Measurements from ENCODE around the gene RIPPLY2. TPM values are rescaled to one million over a fixed set of nuclear protein-coding genes. Genes with fewer than 3 reads are reported as not detected.
A peak's percentile ranks its signal among the peaks of the same experiment; 100 is the strongest.

RIPPLY2 gene
- total RNA-seq, 4 donors from 2014 or later = 0.90 TPM; not detected in 3

DNA sequence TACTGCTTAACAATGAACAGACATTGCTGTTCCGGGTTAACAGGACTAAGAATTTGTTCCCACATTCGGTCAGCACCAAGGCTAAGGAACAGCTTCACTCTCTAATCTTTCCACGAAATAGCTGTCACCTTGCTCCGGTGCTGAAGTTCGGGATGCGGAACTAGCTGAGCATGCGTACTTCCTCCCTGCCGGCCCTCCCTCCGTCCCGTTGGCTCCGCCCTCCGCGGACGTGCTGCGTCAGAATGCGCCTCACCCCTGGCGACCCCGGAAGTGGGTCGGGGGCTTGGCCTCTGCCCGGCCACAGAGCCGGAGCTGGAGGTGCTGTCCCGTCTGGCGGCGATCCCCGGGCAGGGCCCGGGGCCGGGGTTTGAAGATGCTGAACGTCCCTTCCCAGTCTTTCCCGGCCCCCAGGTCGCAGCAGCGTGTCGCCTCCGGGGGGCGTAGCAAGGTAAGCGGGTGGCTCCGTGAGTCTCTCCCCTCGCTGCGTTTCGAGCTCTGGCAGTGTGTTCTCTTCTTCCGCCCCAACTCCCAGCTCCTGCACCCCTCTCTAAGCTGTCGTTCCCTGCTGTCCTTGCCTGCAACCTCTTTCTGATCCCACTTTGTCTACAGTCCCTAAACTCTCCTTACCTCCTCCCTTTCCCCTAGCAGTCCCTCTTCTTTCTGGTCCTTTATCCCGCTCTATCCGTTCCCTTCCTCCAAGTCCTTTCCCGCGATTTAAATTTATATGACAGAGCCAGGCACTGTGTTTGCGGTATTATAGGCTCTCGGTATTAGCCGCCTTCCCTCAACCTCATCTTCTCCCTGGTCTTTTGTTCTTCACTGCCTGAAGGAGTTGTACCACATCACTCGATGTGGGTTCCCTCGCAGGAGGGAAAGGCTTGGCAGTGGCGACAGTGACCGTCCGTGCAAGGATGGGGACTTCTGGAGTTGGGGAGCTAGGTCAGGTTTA is 6.5 kb downstream of the RIPPLY2 start, which contains the start of gene CYB5R4:
CYB5R4 (plus strand) TSS at position 280 of the 949 bp plus-strand sequence; CDS start at position 374, 94 bp downstream.
- H3K4me1 ChIP-seq = peaks cover 0 to 3% of the 10 kb centered on the region in 2 donors
- no peaks in the 10 kb centered on the region for H3K27me3 ChIP-seq
- H3K36me3 ChIP-seq = no peaks in the 10 kb centered on the region
- TF ChIP-seq, protein P1, sequence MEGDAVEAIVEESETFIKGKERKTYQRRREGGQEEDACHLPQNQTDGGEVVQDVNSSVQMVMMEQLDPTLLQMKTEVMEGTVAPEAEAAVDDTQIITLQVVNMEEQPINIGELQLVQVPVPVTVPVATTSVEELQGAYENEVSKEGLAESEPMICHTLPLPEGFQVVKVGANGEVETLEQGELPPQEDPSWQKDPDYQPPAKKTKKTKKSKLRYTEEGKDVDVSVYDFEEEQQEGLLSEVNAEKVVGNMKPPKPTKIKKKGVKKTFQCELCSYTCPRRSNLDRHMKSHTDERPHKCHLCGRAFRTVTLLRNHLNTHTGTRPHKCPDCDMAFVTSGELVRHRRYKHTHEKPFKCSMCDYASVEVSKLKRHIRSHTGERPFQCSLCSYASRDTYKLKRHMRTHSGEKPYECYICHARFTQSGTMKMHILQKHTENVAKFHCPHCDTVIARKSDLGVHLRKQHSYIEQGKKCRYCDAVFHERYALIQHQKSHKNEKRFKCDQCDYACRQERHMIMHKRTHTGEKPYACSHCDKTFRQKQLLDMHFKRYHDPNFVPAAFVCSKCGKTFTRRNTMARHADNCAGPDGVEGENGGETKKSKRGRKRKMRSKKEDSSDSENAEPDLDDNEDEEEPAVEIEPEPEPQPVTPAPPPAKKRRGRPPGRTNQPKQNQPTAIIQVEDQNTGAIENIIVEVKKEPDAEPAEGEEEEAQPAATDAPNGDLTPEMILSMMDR (IDR thresholded peaks at IDR 0.05) = peak; percentile 39 to 48 (median 44)
- peak; percentile 43 to 78 for TF ChIP-seq POLR2A (IDR thresholded peaks at IDR 0.05)
- intact Hi-C loops (cut with DNase I; ENCODE audit: low total_unique reads) = no loop called here
- peak; percentile 92 to 94 for DNase-seq
- H3K9me3 ChIP-seq = no peaks in the 10 kb centered on the region
- H3K27ac ChIP-seq = peak within 1 kb of the TSS; percentile 85 to 87
- H3K4me3 ChIP-seq = peak within 1 kb of the TSS; percentile 78 to 87

DNA sequence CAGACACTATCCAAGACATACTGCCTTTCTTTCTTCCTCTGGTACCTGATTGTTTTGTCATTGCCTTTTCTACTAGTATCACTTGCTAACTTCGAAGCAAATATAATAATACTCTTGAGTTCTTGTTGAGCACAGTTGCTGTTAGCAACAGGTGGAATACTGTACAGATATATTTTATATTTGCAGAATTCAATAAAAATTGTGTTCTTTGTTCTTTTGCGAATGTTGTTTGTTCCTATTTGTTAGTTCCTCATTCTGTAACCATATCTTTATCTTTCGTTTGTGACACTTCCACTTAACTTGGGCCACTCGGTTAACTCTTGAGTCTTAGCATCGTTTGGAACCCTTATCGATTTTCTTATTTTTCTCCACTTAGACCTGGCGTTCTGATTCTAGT is 7.2 kb downstream of the RIPPLY2 start:
- Histone ChIP-seq H3K4me3 (peak overlapping the region; percentile 78 to 87), H3K27me3 (no peaks in the 10 kb centered on the region), H3K9me3 (no peaks in the 10 kb centered on the region), H3K4me1 (peaks cover 0 to 3% of the 10 kb centered on the region in 2 donors), H3K36me3 (no peaks in the 10 kb centered on the region), H3K27ac (peak overlapping the region; percentile 85 to 87)
- TF ChIP-seq, protein P1 (IDR thresholded peaks at IDR 0.05) = no peak
- no peak for TF ChIP-seq POLR2A (IDR thresholded peaks at IDR 0.05)
- intact Hi-C loops (cut with DNase I; ENCODE audit: low total_unique reads) = no loop called here
- DNase-seq = no peak

DNA sequence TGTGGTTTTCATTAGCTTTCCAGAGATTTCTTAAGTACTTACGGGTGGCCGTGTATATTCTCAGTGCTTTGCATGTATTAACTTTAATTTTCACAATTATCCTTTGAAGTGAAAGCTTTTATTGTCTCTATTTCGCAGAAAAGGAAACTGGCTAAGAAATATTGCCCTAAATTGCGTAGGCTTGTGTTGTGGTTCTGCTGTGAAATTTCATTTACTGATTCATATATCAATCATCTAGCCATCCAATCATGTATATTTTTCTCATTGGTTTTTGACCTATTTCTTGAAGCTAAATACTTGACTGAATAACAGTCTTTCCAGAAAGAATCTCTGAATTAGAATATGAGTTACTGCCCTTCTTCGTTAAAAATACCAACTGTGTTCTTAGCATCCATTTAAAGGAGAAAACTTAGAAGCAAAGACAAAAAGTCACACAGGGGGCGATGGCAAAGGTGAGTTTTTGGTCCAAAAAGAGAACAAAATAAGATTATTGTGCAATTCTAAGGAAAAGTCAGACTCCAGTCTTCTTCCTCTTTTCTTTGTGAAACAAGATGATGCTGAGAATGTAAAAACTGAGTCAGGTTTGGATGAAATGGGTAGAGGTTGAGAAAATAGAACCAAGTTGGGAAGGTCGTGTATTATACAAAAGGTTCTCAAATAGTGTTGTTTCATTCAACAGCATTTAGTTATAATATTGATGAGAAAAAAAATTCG is 7.8 kb downstream of the RIPPLY2 start:
- no peaks in the 10 kb centered on the region for H3K36me3 ChIP-seq

DNA sequence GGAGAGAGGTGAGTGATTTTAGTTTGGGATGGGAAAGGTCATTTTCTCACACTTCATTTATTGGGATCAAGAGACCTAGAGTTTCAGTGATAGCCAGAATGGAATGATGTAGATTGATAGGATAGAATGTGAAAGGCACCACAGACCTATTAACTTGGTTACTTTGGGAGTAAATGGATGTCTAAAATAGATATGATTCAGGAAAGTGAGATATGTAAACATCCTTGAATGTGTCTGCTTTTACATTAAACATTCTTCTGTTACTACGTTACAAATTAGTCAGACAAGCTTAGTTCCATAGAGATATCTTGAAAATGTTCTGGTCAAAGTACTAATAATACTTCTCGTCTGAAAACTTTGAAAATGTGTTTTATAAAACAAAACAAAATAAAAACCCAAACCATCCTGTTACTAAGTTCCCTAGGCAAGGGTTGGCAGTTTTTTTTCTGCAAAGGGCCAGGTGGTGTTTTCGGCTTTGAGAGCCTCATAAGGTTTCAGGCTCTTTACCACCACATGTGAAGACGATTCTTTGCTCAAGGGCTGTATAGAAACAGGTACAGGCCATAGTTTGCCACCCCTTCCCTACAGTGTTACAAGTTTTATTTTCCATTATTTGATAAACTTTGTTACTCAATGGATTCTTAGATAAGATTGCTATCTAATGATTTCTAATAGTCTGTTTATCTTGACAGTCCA is 9.8 kb downstream of the RIPPLY2 start:
- H3K27me3 ChIP-seq = no peaks in the 10 kb centered on the region
- peaks cover 0 to 3% of the 10 kb centered on the region in 2 donors for H3K4me1 ChIP-seq
- no peaks in the 10 kb centered on the region for H3K9me3 ChIP-seq
- DNase-seq = no peak
- no peak overlapping the region for H3K27ac ChIP-seq
- intact Hi-C loops (cut with DNase I; ENCODE audit: low total_unique reads) = no loop called here
- no peaks in the 10 kb centered on the region for H3K36me3 ChIP-seq
- no peak overlapping the region for H3K4me3 ChIP-seq
- TF ChIP-seq, protein P1 (IDR thresholded peaks at IDR 0.05) = no peak
- TF ChIP-seq POLR2A (IDR thresholded peaks at IDR 0.05) = no peak

More for the DNA sequence above, 7.8 kb downstream of the RIPPLY2 start:
- no peak for DNase-seq
- no peaks in the 10 kb centered on the region for H3K9me3 ChIP-seq
- H3K4me3 ChIP-seq = peak overlapping the region in 1 of 2 donors; percentile 4
- no peaks in the 10 kb centered on the region for H3K27me3 ChIP-seq
- no peak overlapping the region for H3K27ac ChIP-seq
- TF ChIP-seq POLR2A (IDR thresholded peaks at IDR 0.05) = no peak
- intact Hi-C loops (cut with DNase I; ENCODE audit: low total_unique reads) = no loop called here
- peaks cover 0 to 3% of the 10 kb centered on the region in 2 donors for H3K4me1 ChIP-seq

DNA sequence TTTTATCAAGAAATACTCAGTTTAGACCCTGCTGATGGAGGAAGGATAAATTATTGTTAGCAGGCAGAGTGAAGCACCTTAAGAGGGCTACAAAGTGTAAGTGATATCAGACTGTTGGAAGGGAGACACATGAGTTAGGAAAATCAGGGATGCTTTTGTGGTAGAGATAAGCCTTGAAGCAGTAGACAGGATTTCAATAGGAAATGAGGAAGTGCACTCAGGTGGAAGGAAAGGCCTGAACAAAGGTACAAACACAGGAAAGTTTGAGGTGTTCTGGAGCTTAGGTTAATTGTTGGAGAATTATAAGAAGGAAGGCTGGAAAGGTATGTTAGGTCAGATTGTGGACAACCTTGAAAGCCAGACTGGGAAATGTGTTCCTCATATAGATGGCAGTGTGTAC is 13.9 kb downstream of the RIPPLY2 start:
- no peak overlapping the region for H3K4me3 ChIP-seq
- no peaks in the 10 kb centered on the region for H3K4me1 ChIP-seq
- H3K27me3 ChIP-seq = no peaks in the 10 kb centered on the region
- H3K27ac ChIP-seq = no peak overlapping the region
- DNase-seq = no peak
- no peaks in the 10 kb centered on the region for H3K9me3 ChIP-seq
- H3K36me3 ChIP-seq = no peaks in the 10 kb centered on the region
- intact Hi-C loops (cut with DNase I; ENCODE audit: low total_unique reads) = no loop called here
- TF ChIP-seq, protein P1 (IDR thresholded peaks at IDR 0.05) = no peak
- no peak for TF ChIP-seq POLR2A (IDR thresholded peaks at IDR 0.05)
